Prostate gland (tissue), 2 donors: ENCODE results near the gene ULBP3. TPM values are rescaled to one million over a fixed set of nuclear protein-coding genes. Genes with fewer than 3 reads are reported as not detected.

Experiments
- DNase-seq: peaks from one replicate; pipeline ENCODE4 v3.0.0-alpha.2; 2019; ENCODE audit warnings: low spot score
- H3K27ac ChIP-seq, 2 donors: fragments of 200-600 bp; sonication (generic); 2 replicates each; pipeline ENCODE4 v1.5.1; 2017 to 2019
- H3K27me3 ChIP-seq: fragments of 200-600 bp; sonication (generic); replicated peaks from 2 replicates; pipeline ENCODE4 v1.5.1; 2019; ENCODE audit not compliant: insufficient read depth
- H3K36me3 ChIP-seq, 2 donors: fragments of 200-600 bp; sonication (generic); 1 replicate in 1 of 2; 2 replicates in 1 of 2; pipeline versions ENCODE4 v1.5.1 to v1.8.1; 2017 to 2019
- H3K4me1 ChIP-seq: fragments of 200-600 bp; sonication (generic); replicated peaks from 2 replicates; pipeline ENCODE4 v1.5.1; 2019
- H3K4me3 ChIP-seq, 2 donors: fragments of 200-600 bp; sonication (generic); 2 replicates each; pipeline ENCODE4 v1.5.1; 2017 to 2019
- H3K9me3 ChIP-seq: fragments of 200-600 bp; sonication (generic); 2 replicates; pipeline ENCODE4 v1.5.1; 2017
- CTCF ChIP-seq, 4 experiments: fragments of 200-600 bp in 2 of 4; fragments of 450-650 bp in 2 of 4; sonication (generic) in 2 of 4; IDR thresholded peaks; 1 replicate in 3 of 4; 2 replicates in 1 of 4; pipeline ENCODE4 v1.5.1; 2016 to 2019; ENCODE audit warnings: antibody characterized with exemption in 4 of 4, mild to moderate bottlenecking in 2 of 4, moderate library complexity in 2 of 4
- POLR2A ChIP-seq: fragments of 450-650 bp; IDR thresholded peaks from one replicate; pipeline ENCODE4 v1.6.1; 2016; ENCODE audit warnings: antibody characterized with exemption, mild to moderate bottlenecking
- POLR2AphosphoS5 ChIP-seq: sonication (generic); formaldehyde crosslinking; IDR thresholded peaks from one replicate; pipeline ENCODE4 v1.6.1; 2017; ENCODE audit warnings: antibody characterized with exemption
- WGBS: methylation state at CpG from one replicate; pipeline ENCODE4 v1.1.5; 2018; 5-methylcytosine and 5-hydroxymethylcytosine counted together
- intact Hi-C: fragments of 100-400 bp; cut with DNase I; formaldehyde crosslinking; loops from one replicate; pipeline ENCODE4 v1.14.2; 2022
- total RNA-seq, 2 donors: library from RNA; depleted of rRNA; stranded (reverse); fragments of >200 nt; gene quantifications; one replicate each; pipeline ENCODE4 v1.1.0, GENCODE V29; 2016

Gene ULBP3
- total RNA-seq, 2 donors from 2014 or later = 28.9 TPM; not detected in 1

DNA sequence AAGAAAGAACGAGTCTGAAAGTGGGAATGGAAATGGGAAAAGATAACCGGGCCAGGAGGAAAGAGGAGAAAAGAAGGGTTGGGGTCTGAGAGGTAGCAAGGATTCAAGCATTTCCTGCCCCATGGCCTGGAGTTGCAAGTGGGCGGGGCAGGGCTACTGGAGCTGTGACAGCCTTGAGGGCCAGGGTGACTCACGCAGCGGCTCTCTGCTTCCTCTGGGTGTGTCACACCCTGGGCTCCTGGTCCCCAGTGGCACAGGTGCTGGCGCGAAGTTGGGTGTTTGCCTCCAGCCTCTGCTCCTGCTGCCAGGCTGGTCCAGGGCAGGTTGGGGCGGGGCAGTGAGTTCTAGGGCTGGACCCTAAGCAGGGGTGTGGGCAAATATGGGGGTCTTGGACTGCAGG is 3.3 kb upstream of the ULBP3 start:
- WGBS = 58% methylated on average over 8 of the region's 8 CpGs
- peak; percentile 56 for DNase-seq

DNA sequence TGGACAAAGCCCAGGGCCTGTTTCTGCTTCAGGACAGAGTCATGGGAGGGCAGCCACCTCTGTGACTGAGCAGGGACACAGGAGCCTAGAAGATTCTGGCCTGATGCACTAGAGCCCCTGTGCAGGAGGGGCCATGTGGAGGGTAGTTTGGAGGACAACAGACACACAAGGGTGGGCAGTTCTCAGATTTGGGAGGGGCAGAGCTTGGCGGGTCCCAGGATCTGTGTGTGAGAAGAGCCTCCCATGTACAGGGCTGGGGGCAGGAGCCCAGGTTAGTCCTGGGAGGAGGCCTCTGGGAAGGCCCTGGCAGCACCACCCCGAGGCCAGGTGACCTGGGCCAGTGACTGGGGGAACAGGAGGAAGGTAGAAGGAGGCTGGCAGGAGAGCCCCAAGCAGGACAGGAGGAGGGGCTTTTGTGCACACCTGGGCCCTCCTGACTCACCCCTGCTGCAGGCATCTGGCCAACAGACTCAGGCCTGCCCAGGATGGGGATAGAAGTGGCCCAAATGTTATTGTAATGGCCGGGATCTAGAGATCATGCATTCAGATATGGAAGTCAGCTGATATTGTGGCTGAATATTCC is 1.4 kb upstream of the ULBP3 start:
- Histone ChIP-seq H3K36me3 (no peaks in the 10 kb centered on the region), H3K4me3 (no peak overlapping the region), H3K27me3 (no peaks in the 10 kb centered on the region), H3K27ac (no peak overlapping the region), H3K9me3 (no peaks in the 10 kb centered on the region), H3K4me1 (no peaks in the 10 kb centered on the region)
- intact Hi-C loops = loop anchor here (10.0 kb wide), 1 partner anchor 744 kb away; no protein-coding TSS in a partner anchor
- no peak for DNase-seq
- WGBS = 76% methylated on average over 3 of the region's 3 CpGs
- no peak for TF ChIP-seq POLR2AphosphoS5
- TF ChIP-seq POLR2A = no peak
- no peak for TF ChIP-seq CTCF (IDR thresholded peaks at IDR 0.05)

More for the DNA sequence above, 3.3 kb upstream of the ULBP3 start:
- Histone ChIP-seq H3K4me3 (no peak overlapping the region), H3K27me3 (no peaks in the 10 kb centered on the region), H3K36me3 (no peaks in the 10 kb centered on the region), H3K4me1 (no peaks in the 10 kb centered on the region), H3K9me3 (no peaks in the 10 kb centered on the region), H3K27ac (no peak overlapping the region)
- TF ChIP-seq POLR2AphosphoS5 (no peak), POLR2A (no peak), CTCF (IDR thresholded peaks at IDR 0.05) (no peak)
- intact Hi-C loops = loop anchor here (10.0 kb wide), 1 partner anchor 743 kb away; no protein-coding TSS in a partner anchor

DNA sequence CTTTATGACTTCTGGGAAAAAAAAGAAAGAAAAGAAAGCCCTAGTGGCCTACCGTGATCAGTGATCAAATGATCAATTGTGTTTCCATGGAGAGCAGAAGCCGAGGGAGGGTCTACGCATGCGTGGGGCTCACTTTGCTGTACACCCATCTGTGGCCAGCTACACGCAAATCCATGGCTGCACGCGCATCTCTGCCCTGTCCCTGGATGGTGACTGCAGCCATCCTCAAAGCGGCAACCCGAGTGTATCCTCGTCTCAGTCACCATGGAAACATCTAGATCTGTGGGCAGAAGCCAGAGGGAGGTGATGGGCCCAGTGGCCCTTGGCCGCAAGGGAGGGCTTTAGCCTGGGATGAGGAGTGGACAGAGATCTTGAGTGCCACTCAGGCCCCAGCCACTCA is 785 bp upstream of the ULBP3 start:
- no peak for DNase-seq
- H3K27me3 ChIP-seq = no peaks in the 10 kb centered on the region
- H3K4me1 ChIP-seq = no peaks in the 10 kb centered on the region
- H3K4me3 ChIP-seq = peak overlapping the region; percentile 53 to 60
- H3K27ac ChIP-seq = no peak overlapping the region
- TF ChIP-seq POLR2A (no peak), CTCF (IDR thresholded peaks at IDR 0.05) (no peak), POLR2AphosphoS5 (no peak)
- WGBS = 83% methylated on average over 11 of the region's 11 CpGs
- intact Hi-C loops = loop anchor here (10.0 kb wide), 1 partner anchor 745 kb away; no protein-coding TSS in a partner anchor
- no peaks in the 10 kb centered on the region for H3K36me3 ChIP-seq
- no peaks in the 10 kb centered on the region for H3K9me3 ChIP-seq

DNA sequence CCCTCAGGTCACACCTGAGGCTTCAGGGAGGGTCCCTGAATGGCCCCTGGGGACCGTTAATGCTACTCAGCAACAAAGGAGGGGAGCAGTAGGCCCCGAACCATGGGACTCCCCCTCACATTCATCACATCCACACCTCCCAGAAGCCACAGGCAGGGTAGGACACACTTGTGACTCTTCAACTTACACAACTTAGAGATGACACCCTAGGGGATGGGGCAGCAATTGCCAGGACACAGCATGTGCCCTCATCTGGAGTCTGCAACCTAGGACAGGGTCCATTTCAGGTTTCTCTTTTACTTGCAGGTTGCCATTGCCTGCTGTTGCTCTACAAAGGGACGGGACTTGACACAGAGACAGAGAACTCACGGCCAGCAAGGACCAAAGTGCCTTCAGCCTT is 770 bp downstream of the ULBP3 start:
- no peaks in the 10 kb centered on the region for H3K36me3 ChIP-seq
- H3K4me1 ChIP-seq = no peaks in the 10 kb centered on the region
- peak overlapping the region; percentile 53 to 60 for H3K4me3 ChIP-seq
- no peak for DNase-seq
- H3K27ac ChIP-seq = no peak overlapping the region
- H3K27me3 ChIP-seq = no peaks in the 10 kb centered on the region
- 61% methylated on average over 4 of the region's 4 CpGs for WGBS
- TF ChIP-seq POLR2A (no peak), POLR2AphosphoS5 (no peak), CTCF (IDR thresholded peaks at IDR 0.05) (no peak)
- H3K9me3 ChIP-seq = no peaks in the 10 kb centered on the region
- intact Hi-C loops = no loop called here

- Histone ChIP-seq H3K4me1 (no peaks in the 10 kb centered on the region), H3K27me3 (no peaks in the 10 kb centered on the region), H3K36me3 (no peaks in the 10 kb centered on the region), H3K9me3 (no peaks in the 10 kb centered on the region), H3K27ac (no peak overlapping the region), H3K4me3 (no peak overlapping the region)
- WGBS = 88% methylated on average over 2 of the region's 2 CpGs
- intact Hi-C loops = no loop called here
- DNase-seq = no peak
- TF ChIP-seq POLR2AphosphoS5 (no peak), POLR2A (no peak), CTCF (IDR thresholded peaks at IDR 0.05) (no peak)
Observed at GRCh38 chr6:150065083-150065482, 3.8 kb downstream of the ULBP3 start.
